ENCODE data around the gene SLC35E1.

Gene SLC35E1

DNA sequence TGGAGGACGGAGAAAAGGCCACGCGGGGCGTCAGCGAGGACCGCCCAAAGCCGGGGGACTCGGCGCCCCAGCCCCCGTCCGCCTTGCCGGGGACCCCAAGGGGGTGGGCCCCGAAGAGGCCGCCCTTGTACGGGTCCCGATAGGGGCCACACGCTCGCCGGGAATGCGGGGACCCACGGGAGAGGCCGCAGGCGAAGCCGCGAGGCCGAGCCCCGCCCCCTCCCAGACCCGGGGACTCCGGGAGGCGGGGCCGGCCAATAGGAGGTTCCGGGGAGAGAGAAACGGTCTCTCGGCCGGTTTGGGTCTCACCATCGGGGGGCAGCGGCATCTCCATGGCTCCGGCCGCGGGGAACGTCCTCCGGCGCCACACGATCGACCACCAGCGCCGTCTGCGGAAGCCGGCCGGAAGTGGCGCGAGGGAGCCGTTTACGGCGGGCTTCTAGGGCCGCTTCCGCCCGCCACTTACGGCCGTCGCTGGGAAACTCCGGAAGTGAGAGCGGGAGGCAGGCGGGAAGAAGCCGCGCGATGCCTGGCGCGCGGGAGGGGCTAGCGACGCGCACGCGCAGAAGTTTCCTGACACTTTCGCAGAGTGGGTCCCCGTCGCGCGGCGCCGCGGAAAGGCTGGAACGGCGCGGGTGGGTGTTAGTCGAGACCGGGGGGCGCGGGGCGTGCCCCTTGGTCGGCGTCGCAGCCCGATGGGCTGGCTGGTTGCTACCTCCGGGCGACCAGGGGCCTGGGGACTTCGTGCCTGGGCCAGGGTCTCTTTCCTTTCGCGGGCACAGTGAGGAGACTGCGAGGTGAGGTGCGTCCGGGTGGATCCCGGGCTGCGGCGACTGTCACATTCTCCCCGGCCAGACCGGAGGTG, 29.9 kb downstream of the SLC35E1 start, which contains the start of gene CHERP:
CHERP (minus strand) TSS at position 393 of the 865 bp plus-strand sequence; CDS start at position 334, 59 bp downstream.
- peak; percentile 92 for DNase-seq

DNA sequence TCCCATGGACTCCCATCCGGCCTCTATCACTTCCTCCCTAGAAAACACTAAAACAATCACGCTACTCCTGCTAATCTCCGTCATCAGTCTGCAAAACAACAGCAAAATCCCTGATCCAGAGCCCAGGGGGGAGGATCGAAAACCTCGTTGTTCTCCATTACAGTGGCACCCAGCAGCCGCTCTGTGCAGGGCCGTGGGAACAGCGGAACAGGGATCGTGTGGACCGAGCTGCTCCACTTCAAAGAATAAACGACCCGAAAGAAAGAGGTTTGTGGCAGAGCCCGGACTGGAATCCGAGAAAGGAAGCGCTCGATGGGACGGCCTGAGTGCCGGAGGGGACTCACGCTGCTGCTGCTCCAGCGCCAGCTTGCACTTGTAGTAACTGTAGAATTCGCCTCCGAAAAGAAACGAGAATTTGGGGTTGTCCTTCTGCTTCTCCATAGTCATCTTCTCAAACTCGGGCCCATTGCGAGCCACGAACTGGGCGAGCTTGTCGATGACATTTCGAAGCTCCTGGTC, 30.6 kb downstream of the SLC35E1 start:
- DNase-seq, result no peak

DNA sequence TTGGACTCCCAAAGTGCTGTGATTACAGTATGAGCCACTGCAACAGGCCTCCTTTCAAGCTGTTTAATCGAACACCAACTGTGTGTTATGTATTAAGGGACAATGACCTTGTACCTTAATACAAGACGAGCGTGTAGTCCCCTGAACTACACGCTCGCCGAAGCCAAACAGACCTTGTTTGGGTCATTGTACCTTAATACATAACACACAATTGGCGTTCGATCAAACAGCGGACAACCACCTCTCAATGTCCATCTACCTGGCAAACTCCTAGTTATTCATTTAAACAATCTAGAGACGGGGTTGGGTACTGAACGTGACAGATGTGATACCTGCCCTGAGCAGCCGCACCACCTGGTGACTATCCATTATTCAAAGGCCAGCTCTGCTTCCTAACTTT, 31.3 kb downstream of the SLC35E1 start:
- DNase-seq, result no peak

DNA sequence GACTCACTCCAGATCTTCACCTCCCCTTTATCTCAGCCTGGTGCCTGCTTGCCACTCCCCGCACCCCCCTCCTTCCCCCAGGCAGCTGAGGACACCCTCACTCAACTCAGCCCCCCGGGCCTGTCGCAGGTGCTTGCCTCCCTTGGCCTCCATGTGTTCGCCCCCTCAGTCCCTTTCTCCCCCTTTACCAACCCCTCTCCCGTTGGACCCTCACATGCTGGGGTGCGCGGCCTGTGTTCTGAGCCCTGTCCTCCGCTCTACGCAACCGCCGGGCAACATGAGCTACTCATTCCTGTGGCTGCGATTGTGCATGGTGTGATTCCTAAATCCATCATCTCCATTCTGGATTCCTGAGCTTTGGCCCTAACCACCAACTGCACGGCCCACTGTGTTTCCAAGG, 35.1 kb downstream of the SLC35E1 start:
- DNase-seq, result no peak

DNA sequence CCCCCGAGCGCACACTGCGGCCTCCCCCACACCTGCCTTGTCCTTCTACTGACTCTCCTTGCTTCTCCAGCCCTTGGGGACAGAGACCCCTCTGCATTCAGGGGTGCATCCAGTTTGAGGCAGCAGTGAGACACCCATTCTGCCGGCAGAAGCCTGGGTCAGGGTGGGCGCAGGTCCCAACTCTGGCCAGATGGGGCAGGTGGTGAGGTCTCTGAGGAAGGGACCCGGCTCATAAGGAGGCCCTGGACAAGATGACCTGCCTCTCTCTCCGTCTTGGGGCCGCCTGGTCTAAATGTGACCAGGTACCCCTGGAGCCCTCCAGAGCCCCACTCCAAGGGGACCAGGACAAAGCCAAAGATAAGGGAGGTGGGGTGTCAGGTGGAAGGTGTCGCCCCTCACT, 36.1 kb downstream of the SLC35E1 start:
- DNase-seq, result no peak

DNA sequence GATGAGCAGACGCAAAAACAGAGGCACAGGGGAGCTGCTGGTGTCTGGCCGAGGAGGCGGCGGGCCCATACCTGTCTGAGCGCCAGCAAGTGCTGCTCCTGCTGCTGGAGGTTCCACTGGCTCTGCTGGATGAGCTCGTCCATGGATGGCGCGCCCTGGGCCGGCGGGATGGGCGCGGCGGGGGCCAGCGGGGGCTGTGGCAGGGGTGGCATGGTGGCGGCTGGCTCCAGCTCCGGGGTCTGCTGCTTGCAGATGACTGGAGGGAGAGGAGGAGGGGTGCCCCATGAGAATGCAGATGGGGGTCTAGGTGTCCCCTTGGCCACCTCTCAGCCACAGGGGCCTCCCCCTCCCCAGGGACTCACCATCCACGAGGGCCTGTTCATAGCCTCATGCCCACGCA, 36.8 kb downstream of the SLC35E1 start:
- DNase-seq, result no peak

DNA sequence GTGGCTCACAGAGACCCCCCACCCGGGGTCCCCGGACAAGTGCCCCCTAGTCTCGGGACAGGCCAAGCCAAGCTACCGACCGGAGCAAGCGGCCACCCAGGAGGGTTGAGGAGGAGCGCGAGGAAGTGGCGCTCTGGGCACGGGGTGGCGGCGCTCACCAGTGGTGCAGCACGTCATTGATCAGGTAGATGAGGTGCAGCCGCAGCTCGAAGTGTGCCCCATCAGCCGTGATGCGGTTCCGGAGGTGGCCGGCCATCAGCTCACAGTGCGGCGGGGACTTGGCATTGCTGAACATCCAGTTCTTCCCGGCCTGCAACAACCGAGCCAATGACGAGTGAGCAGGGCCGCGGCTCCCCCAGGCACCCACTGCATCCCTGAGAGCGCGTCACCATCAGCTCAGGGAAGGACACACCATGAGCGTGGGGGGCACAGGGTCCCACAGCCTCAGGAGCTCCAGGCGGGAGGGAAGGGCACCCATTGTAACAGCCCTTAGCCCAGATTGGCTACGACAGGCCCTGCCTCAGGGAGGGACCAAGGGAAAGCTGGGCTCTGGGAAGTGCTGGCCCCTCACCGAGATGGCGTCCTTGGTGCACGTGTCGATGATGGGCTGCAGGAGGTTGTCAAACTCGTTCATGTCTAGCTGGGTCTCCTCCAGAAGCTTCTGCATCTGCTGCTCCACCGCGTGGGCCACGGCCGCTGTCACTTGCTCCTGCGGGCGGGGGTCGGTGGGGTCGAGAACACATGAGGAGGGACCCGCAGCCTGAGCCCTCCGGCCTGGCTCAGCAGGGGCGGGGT, 39.6 kb downstream of the SLC35E1 start:
- no peak for DNase-seq

DNA sequence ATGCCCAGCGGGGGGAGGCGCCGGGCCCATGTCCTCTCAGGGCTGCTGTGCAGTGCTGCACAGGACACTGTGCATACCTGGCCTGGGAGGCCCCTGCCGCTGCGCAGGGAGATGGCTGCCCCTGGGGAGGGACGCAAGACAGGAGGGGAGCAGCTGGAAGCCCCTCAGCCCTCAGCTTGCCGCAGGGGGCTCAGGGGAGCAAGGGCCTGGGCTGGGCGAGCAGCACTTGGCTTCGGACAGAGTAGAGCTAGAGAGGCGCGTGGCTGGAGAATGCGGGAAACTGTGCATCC, 40.9 kb downstream of the SLC35E1 start:
- DNase-seq, result no peak

DNA sequence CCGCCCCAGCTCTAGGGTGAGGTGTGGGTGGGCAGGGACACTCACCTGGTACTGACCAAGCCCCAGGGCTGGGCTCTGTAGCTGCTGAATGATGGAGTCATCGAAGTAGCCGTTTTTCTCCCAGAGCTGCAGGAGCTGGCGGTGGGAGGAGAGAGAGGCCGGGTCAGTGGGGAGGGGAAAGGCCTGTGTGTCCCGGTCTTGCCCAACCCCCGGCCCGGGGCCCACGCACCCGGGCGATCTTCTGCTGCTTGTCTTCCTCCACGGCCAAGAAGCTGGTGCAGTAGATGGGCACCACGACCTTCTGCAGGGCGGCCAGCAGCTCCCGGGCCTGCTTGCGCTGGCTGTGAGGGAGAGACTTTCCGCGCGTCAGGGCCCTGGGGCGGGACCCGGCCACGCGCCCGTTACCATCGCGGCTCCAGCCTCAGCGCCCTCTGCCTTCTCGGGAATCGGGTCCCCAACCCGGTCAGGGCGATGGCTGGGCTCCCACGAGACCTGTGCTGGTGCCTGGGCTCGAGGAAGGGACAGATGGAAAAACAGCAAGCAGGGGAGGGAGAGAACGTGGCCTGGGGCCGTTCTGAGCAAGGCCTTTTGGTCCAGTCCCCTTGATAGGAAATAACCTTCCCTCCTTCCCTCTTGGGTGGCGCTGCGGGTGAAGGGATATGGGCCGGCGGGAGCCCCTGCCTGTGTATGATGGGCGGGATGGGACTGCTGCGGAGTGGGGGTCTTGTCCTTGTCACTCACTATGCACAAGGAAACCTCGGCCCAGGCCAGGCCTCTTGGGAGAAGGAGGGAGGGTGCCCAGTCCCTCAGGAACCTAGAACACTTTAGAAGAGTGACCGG, 41.5 kb downstream of the SLC35E1 start:
- no peak for DNase-seq

DNA sequence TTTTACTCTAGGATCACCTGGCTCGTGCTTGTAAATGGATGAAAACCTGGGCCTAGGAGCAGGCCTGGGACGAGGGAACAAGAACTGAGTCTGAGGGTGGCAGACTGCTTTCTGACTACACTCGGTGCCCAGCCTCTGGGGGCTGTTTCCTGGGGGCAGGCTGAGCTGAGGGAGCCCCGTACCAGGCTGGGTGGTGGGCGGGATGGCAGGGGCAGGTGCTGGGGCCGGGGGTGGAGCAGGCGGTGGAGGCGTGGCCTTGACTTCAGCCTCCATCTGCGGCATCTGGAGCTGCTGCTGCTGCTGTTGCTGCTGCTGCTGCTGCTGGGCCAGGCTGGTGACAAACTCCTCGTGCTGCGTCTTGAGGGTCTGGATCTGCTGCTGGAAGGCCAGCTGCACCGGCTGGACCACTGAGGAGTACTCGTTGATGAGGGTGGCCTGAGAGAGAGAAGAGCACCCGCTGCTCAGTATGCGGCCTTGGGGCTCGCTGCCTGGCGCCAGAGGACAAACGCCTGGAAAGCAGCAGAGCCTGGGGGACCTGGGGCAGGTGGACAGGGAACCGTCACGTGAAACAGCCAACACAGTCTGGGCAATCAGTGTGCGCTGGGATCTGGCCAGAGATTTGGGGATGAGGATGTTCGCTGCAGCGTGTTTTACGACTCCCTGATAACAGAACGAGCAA, 42.6 kb downstream of the SLC35E1 start:
- no peak for DNase-seq

DNA sequence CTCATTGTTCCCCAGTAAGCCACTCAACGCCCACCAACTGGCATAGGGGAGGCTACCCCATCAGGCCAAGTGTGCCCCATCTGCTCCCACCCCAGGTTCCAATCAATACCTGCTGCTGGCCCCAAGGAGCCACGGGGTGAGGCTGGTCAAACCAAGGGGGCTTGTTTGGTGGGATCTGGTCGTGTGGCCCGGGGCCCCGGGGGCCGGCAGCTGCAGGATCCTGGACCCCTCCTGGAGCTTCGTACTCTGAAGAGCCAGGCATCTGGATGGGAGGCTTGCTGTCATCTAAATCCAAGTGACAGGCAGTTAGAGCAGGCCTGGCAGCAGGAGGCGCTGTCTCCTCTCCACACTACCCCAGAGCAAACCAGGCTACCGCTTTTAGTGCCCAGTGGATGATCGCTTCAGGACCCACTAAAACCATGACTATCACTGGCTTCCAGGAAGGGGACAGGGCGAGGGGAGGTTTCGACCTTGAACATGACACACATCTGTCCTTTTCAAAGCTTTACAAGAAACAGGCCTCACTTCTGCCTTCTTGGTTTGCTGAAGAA, 44.2 kb downstream of the SLC35E1 start:
- DNase-seq, result no peak

DNA sequence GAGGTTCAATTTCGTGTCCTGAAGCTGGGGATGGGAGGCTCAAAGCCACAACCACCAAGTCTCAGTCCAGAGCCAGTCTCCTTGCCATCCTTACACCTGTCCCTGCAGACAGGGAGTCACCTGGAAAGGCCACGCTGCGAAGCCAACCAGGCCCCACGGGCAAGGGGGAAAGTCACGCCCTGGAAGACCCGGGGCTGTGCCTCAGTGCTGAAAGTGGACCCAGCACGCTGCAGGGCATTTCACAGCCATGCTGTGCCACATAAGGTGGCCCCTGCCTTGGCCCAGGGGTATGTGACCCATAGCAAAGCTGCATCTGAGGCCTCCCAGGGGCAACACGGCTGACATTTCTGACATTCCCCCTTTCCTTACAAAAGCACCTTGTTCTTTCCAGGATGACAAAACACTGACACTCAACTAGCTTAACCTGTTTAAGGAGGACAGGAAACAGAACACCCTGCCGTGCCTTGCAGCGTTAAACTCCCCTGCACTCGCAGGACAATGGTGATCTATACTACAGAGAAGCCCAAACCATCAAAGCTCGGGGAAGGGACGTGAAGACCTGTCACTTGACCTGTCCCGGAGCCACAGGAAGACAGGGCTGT, 44.8 kb downstream of the SLC35E1 start:
- no peak for DNase-seq

DNA sequence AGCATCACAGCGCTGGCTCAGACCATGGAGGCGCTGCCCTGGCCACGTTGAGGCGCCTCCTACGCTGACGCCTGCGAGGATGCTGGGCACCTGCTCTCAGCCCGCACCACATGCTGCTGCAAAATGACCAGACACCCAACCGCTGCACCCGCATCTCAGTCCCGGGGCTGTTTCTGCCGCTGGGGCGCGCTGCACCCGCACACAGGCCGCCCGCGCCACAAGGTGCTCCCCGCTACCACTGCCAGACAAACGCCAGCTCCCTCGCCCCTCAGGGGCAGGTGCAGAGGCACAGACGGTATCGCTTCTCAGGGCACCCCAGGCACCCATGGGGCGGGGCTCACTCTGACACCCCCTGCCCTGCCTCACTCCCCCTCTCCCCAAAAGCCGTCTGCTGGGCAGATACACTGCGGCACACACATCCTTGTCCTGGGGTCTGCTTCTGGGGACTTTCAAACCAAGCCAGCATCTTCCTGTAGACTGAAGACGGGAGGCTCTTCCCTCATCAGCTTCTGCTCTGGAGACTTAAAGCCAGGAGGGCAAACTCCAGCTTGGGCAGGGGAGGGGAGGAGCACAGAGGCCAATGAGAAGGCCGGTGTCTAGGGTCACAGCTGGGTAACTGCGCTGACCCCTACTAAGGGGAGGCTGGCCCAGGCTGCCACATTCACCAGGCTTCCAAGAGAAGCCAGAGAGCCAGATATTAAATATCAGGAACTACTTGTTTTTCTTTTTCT, 46.3 kb downstream of the SLC35E1 start:
- no peak for DNase-seq

DNA sequence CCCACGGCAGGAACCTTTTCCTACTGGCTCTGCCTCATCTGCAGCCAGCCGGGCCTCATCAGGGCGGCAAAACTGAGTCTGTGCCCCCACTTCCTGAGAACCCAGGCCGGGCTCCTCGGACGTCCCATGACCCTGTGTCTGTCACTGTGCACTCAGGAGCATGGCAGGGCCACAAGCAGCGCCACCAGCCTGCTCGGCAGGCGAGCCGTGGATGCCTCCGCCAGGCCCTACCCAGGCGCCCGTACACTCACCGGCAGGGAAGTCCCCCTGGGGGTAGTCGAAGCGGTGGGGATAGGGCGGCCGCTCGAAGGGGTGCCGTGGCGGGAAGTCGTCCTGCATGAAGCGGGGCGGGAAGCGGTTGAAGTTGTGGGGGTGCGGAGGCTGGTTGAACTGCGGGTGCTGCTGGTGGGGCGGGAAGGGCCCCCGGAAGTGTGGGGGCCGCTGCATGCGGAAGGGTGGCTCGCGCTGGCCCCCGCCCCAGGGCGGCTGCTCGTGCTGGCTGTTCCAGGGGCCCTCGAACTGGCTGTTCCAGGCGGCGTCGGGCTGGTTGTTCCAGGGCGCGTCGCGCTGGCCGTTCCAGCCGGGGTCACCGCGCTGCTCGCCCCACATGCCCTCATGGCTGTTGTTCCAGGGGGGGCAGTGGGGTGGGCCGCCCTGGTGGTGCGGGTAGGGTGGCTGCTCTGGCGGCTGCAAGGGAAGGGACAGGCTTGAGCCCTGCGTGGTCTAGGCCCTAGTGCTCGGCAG, 47.1 kb downstream of the SLC35E1 start:
- DNase-seq, result no peak

DNA sequence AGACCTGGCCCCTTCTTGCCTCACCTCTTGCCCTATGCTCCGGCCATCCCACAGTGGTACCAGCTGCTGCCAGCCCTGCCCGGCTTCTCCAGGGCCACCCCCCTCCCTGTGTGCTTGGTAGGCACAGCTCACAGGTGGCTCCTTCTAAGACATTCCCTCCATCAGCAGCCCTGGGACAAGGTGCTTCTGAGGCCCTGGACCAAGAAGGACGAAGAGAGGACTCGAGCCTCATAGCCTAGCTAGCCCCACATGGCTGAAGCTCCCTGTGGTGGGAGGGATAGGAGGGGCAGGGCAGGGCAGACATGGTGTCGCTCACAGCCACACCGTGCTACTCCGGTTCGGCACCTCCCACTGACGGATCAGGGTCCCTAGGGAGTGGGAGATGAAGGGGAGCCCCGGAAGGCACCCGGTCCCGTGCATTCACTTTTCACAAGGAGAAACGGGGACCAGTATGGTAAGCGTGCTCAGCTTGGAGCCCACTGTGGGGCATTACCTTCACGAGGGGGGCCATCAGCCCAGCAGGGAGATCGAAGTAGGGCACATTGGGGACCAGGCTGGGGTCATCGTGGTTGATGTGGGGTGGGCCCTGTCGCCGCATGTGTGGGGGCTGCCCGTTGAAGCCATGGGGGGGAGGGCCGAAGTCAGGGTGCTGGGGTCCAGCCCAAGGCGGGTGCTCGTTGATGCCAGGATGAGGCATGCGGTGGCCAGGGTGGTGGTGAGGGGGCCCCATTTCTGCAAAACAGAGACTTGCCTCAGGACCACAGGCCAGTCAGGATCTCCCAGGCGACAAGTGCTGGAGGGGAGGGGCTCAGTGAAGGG, 49.4 kb downstream of the SLC35E1 start:
- DNase-seq, result no peak

DNA sequence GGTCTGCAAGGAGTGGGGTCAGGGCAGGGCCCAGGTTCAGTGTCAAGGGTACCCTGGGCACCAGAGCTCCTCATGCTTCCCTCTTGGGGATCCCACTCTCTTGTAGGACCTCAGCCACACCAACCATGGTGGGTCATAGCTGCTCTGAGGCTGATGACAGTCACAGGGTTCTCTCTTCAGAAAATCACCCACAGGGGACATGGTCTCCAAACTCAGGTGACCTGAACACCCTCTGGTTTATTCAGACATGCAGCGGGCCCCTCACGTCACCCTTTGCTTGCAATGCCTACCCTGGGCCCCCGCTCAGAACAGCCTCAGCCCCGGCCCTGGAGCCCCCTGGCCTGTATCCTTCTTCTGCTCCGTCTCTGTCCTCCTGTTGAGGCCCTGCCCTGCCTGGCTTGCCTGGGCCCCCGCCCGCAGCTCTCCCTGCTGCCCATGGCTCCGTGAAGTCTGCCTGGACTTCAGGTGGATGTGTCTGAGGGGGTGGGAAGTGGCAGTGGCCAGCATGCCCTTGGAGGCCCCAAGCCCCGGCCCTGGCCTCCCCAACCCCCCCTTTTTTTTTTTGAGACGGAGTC, 50.4 kb downstream of the SLC35E1 start:
- DNase-seq, result no peak

DNA sequence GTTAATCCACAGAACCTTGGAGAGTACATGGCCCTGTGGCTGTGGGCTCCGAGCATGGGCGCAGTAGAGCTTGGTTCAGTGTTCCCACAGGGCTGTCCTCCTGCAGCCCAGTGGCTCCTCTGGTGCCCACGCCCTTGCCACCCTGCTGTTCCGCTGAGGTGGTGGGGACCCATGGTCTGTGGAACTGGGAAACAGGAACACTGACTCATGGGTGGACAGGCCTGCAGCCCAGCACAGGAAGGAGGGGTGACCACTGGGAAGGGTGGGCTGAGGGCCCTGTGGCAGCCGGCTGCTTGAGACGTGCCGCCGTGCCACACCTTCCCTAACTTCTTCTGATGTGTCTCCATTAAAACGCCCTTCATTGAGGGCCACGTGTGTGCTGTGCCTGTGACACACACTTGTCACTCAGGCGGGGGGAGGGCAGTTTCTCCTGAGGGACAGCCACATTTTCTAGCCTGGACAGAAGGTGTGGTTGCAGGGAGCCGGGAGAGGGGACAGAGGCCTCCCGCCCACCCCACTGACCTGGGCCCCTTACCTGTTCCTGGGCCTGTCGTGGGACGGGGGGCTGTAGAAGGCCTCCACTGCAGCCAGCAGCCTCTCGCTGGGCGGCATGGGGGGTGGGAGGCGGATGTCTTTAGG, 51.1 kb downstream of the SLC35E1 start:
- DNase-seq, result no peak

All from fibroblast of upper back skin (primary cell).